Neutrophil (primary cell): ENCODE data around the gene RPL19.

Source experiments
- H3K27ac ChIP-seq: fragments of 200-600 bp; sonication (generic); 2 replicates; pipeline ENCODE4 v1.5.1; 2016; ENCODE audit warnings: mild to moderate bottlenecking, moderate library complexity
- H3K27me3 ChIP-seq: fragments of 200-600 bp; sonication (generic); 2 replicates; pipeline ENCODE4 v1.6.0; 2016; ENCODE audit warnings: mild to moderate bottlenecking
- H3K36me3 ChIP-seq: fragments of 200-600 bp; sonication (generic); 2 replicates; pipeline ENCODE4 v1.5.1; 2017
- H3K4me1 ChIP-seq, 2 experiments: fragments of 200-600 bp in 1 of 2; sonication (generic) in 1 of 2; 1 replicate in 1 of 2; 2 replicates in 1 of 2; pipeline versions ENCODE4 v1.5.1 to v1.6.1; 2013 to 2016; ENCODE audit warnings: low read depth in 1 of 2, low read length in 1 of 2, mild to moderate bottlenecking in 1 of 2, moderate library complexity in 1 of 2; ENCODE audit not compliant: control insufficient read depth in 1 of 2, insufficient read depth in 1 of 2
- H3K4me3 ChIP-seq, 2 experiments: fragments of 200-600 bp in 1 of 2; sonication (generic) in 1 of 2; 1 replicate in 1 of 2; 2 replicates in 1 of 2; pipeline ENCODE4 v1.5.1; 2013 to 2016; ENCODE audit warnings: low read depth in 1 of 2, low read length in 1 of 2, mild to moderate bottlenecking in 1 of 2, moderate library complexity in 1 of 2
- H3K9me3 ChIP-seq: fragments of 200-600 bp; sonication (generic); 2 replicates; pipeline ENCODE4 v1.5.1; 2016
- CTCF ChIP-seq: fragments of 200-600 bp; sonication (generic); IDR thresholded peaks from 2 replicates; pipeline ENCODE4 v1.5.1; 2016; ENCODE audit warnings: antibody characterized with exemption

The RPL19 gene

DNA sequence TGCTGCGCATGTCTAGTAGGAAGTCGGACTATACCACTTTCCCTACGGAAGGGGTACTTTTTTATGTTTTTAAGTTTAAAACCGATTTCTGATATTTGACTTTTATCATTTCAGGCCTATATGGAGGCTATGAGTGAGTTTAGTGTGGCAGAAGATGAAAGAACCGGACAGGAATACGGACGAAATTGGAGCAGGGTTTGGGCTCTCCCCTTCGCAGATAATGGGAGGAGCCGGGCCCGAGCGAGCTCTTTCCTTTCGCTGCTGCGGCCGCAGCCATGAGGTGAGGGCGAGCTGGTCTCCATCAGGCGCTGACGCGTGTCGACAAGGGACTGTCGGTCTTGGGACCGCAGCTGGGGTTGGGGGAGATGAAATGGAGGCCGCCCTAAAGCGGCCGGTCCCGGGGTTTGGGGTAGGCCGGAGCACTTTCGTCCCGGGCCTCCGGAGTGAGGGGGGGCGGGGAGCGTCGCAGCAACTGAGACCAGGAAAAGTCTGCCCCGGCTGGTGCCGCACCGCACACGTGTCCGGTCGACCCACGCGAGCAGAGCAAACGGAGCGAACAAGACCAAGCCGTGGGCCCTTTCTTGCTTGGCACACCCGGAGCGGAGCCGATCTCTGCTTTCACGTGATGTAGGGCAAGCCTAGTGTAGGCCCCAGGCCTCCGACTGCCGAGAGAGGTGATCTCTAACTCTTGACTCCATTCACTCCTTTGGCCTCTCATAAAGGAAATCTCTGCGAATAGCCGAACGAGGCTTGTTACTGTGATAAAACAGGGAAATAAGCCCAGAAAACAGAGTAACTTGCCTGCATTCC is at the start of gene RPL19:
RPL19 (plus strand) TSS at position 214 of the 810 bp plus-strand sequence; CDS start at position 276, 62 bp downstream.
- peaks cover 35% of the 10 kb centered on the region for H3K27me3 ChIP-seq
- H3K27ac ChIP-seq: peak within 1 kb of the TSS; percentile 91
- peaks cover 31 to 45% of the 10 kb centered on the region in 2 experiments for H3K4me1 ChIP-seq
- TF ChIP-seq CTCF: no peak
- peak within 1 kb of the TSS; percentile 91 to 96 for H3K4me3 ChIP-seq
- H3K9me3 ChIP-seq: no peaks in the 10 kb centered on the region
- H3K36me3 ChIP-seq: peaks cover 39% of the 10 kb centered on the region

- peaks cover 26 to 38% of the 10 kb centered on the region in 2 experiments for H3K4me1 ChIP-seq
- H3K9me3 ChIP-seq: no peaks in the 10 kb centered on the region
- peaks cover 76% of the 10 kb centered on the region for H3K27me3 ChIP-seq
- TF ChIP-seq CTCF: no peak
- H3K36me3 ChIP-seq: no peaks in the 10 kb centered on the region
- no peak overlapping the region for H3K27ac ChIP-seq
- H3K4me3 ChIP-seq: no peak overlapping the region
Measured at GRCh38 chr17:39150795-39151149, 49.3 kb upstream of the RPL19 start.

DNA sequence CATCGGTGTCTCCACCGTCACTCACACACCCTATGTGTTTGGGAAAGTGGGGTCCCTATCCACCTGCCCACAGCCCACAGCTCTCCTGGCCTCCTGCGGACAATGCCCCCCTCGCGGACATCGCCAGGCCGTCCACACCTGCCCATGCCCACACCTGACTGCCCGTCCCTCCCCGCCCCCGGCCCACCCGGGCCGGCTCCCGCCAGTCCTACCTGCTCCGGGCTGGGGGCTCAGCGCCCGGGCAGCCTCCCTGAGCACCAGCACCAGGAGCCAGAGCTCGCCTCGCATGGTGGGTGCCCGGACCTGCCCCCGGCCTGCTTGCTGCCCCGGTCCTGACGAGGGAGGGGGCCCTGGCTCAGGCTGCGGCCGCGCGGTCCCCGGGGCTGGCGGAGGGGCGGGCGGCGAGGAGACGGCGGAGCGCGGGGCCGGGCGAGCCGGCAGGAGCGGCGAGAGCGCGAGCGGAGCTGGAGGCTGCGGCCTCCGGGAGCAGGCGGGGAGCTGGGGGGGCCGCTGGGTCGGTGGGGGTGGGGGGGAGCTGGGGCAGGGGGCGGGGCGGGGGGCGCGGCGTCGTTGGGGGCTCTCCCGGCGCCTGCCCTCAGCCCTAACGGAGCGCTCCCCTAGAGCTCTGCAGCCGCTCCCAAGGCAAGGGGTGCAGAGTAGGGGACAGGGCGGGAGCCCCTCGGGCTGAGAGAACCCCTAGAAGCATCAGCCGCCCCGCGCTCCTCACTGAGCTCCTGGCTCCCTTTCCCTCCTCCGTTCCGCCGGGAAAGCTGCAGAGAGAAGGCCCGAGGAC is 48.7 kb upstream of the RPL19 start, which contains the start of gene PLXDC1:
PLXDC1 (minus strand) TSS at position 488 of the 793 bp plus-strand sequence; CDS start at position 288, 200 bp downstream.
- Histone ChIP-seq H3K27me3 (peaks cover 76% of the 10 kb centered on the region), H3K36me3 (no peaks in the 10 kb centered on the region), H3K4me1 (peaks cover 26 to 38% of the 10 kb centered on the region in 2 experiments), H3K9me3 (no peaks in the 10 kb centered on the region), H3K4me3 (peak within 1 kb of the TSS; percentile 58 to 80), H3K27ac (no peak within 1 kb of the TSS)
- TF ChIP-seq CTCF: no peak

DNA sequence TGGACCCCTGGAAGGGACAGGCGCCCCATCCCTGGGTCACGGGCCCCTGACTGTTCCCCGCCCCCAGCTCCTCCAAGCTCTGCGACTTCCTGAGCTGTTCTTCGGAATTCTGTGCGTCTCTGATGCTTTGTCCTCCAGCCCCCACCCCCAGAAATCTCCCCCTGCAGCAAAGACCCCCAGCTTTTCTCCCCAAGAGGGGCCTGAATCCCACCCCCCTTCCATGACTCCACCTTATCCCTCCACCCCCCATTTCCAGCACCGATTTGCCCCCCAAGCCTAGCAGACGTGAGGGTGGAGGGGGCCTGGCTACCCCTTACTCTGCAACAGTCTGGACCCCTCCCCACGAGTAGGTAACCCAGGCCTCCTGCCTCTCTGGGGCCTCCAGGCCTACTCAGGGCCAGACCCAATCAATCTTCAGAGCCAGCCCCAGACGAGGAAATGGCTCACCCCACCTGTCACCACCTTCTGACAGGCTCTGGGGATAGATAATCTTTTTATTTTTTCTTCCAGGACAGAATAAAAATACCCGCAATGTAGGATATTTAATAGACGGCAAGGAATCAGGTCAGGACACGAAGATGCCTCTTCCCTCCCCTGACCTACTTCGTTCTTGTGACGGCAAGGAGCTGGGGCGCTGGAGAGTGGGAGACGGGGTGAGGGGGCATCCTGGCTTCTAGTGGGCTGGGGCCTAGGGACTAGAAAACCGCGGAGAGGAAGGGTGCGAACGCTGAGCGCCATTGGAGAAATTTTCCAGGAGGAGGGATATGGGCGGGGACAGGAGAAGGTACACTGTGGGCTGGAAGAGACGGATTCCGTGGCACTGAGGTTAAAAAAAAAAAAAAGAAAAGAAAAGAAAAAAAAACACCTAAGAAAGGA is 47.9 kb upstream of the RPL19 start:
- no peaks in the 10 kb centered on the region for H3K9me3 ChIP-seq
- no peak for TF ChIP-seq CTCF
- no peaks in the 10 kb centered on the region for H3K36me3 ChIP-seq
- peak overlapping the region; percentile 58 to 80 for H3K4me3 ChIP-seq
- H3K4me1 ChIP-seq: peaks cover 26 to 38% of the 10 kb centered on the region in 2 experiments
- peaks cover 72% of the 10 kb centered on the region for H3K27me3 ChIP-seq
- H3K27ac ChIP-seq: no peak overlapping the region

DNA sequence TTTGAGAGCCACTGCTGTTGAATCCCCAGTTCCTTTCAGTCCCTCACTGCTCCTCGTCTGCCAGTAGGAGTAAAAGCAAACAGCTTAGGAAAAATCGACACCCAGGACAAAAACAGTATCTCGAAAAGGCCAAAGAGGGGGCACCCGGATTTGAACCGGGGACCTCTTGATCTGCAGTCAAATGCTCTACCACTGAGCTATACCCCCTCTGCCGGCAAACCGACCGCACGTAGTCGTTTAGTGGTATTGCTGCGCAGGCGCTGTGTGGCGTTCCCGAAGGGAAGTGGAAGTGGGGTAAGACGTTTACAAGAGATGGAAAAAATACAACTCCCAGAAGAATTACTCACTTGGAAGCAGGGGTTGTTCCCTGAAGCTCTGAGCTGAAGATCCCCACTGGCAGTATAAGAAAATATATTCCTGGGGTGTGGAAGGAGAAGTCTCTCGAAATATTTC is 46.5 kb upstream of the RPL19 start:
- peaks cover 58% of the 10 kb centered on the region for H3K27me3 ChIP-seq
- peak overlapping the region; percentile 53 for H3K27ac ChIP-seq
- H3K36me3 ChIP-seq: no peaks in the 10 kb centered on the region
- H3K9me3 ChIP-seq: no peaks in the 10 kb centered on the region
- H3K4me1 ChIP-seq: peaks cover 26 to 38% of the 10 kb centered on the region in 2 experiments
- H3K4me3 ChIP-seq: peak overlapping the region; percentile 58 to 80
- no peak for TF ChIP-seq CTCF
